HEK293 (cell line): ENCODE data around the gene GAPDHS.

ENCODE experiments used
- CTCF ChIA-PET: fragments of 350-600 bp; formaldehyde crosslinking; extraction: SDS; loops from one replicate; lab custom pipeline; 2021; ENCODE audit warnings: antibody characterized with exemption; lab: Yijun Ruan, JAX
- POLR2A ChIA-PET: fragments of 300-600 bp; formaldehyde crosslinking; extraction: SDS; loops from one replicate; lab custom pipeline; 2020; ENCODE audit warnings: antibody characterized with exemption, inconsistent platforms; lab: Yijun Ruan, JAX
- H3K27ac ChIP-seq: fragments of 200-500 bp; sonication (Bioruptor generic); 2 replicates; pipeline ENCODE4 v1.5.1; 2014; ENCODE audit warnings: low read depth, low read length, control low read depth, inconsistent platforms; ENCODE audit errors: extremely low read depth
- H3K36me3 ChIP-seq, 2 experiments: fragments of 200-500 bp in 1 of 2; sonication (Bioruptor generic) in 1 of 2; 1 replicate in 1 of 2; 2 replicates in 1 of 2; pipeline ENCODE4 v1.5.1; 2014 to 2017; ENCODE audit warnings: inconsistent platforms in 2 of 2, low read length in 2 of 2; ENCODE audit not compliant: control insufficient read depth in 2 of 2, insufficient read depth in 1 of 2
- H3K4me1 ChIP-seq: fragments of 200-500 bp; sonication (Bioruptor generic); 2 replicates; pipeline ENCODE4 v1.5.1; 2014; ENCODE audit warnings: mild to moderate bottlenecking, low read length, inconsistent platforms; ENCODE audit not compliant: control insufficient read depth, insufficient read depth
- H3K4me3 ChIP-seq: 2 replicates; pipeline ENCODE4 v1.5.1; 2011; ENCODE audit warnings: low read depth, mild to moderate bottlenecking, control low read depth, low read length, moderate library complexity
- H3K9me3 ChIP-seq: fragments of 200-500 bp; sonication (Bioruptor generic); 2 replicates; pipeline ENCODE4 v1.5.1; 2014; ENCODE audit warnings: low read depth, low read length, inconsistent platforms; ENCODE audit not compliant: control insufficient read depth, insufficient read depth
- ATF2 ChIP-seq: fragments of 450-650 bp; formaldehyde crosslinking; IDR thresholded peaks from 2 replicates; pipeline ENCODE4 v1.5.1; 2016; ENCODE audit warnings: missing biosample characterization, missing genetic modification characterization, low read depth
- GLIS1 ChIP-seq: fragments of 450-650 bp; formaldehyde crosslinking; IDR thresholded peaks from 2 replicates; pipeline ENCODE4 v1.5.1; 2016; ENCODE audit warnings: missing biosample characterization, missing genetic modification characterization
- PRDM10 ChIP-seq: fragments of 450-650 bp; formaldehyde crosslinking; IDR thresholded peaks from 2 replicates; pipeline ENCODE4 v1.5.1; 2016; ENCODE audit warnings: missing biosample characterization, missing genetic modification characterization
- REST ChIP-seq: fragments of 450-650 bp; formaldehyde crosslinking; IDR thresholded peaks from 2 replicates; pipeline ENCODE4 v1.5.1; 2016; ENCODE audit warnings: missing biosample characterization, missing genetic modification characterization
- ZFHX2 ChIP-seq: fragments of 450-650 bp; formaldehyde crosslinking; conservative IDR thresholded peaks from 2 replicates; pipeline ENCODE4 v1.5.1; 2016; ENCODE audit warnings: missing biosample characterization, missing genetic modification characterization
- ZNF266 ChIP-seq: fragments of 450-650 bp; formaldehyde crosslinking; IDR thresholded peaks from 2 replicates; pipeline ENCODE4 v1.5.1; 2016; ENCODE audit warnings: missing biosample characterization, missing genetic modification characterization, low read depth
- ZNF654 ChIP-seq: fragments of 450-650 bp; formaldehyde crosslinking; IDR thresholded peaks from 2 replicates; pipeline ENCODE4 v1.5.1; 2016; ENCODE audit warnings: low read depth, missing biosample characterization, missing genetic modification characterization
- ZSCAN30 ChIP-seq: fragments of 450-650 bp; IDR thresholded peaks from 2 replicates; pipeline ENCODE4 v1.5.1; 2018; ENCODE audit warnings: missing biosample characterization, mild to moderate bottlenecking, missing genetic modification characterization, moderate library complexity
- ZSCAN5A ChIP-seq: fragments of 450-650 bp; formaldehyde crosslinking; IDR thresholded peaks from 2 replicates; pipeline ENCODE4 v1.5.1; 2016; ENCODE audit warnings: missing biosample characterization, missing genetic modification characterization

Gene GAPDHS

DNA sequence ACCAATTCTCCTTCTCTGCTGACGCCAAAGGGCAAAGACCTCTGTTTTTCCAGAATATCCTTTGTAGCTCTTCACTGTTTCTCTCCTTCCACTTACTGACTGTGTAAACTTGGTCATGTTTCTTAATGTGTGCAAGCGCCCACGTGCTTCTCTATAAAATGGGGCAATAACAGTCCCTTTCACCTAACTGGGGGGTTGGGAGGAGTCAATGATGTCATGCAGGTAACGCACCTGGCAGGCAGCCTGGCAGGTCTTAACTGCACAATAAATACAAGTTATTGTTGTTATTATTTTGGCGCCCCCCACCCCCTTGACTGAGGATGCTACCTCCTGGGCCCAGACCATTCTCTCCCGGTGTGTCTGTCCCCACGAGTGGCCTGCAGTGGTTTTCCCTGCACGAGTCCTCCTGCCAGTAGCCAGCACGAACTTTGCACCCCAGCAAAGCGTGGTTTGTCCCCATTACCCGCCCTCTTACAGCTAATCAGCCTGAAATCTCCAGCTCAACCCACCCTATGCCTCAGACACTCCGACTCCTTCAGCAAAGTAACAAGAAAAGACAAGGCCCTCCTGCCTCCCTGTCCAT, 10.4 kb upstream of the GAPDHS start:
- H3K9me3 ChIP-seq: no peaks in the 10 kb centered on the region
- TF ChIP-seq ZSCAN30 (no peak), ZFHX2 (0 out of 2 replicates have a peak, but pooled peaks have one; percentile 7), ZNF266 (tag by site-specific recombination) (no peak), ZSCAN5A (tag by site-specific recombination) (no peak), ATF2 (tag by site-specific recombination) (peak; percentile 35; the same call in 1 of the 2 replicates), PRDM10 (tag by site-specific recombination) (peak; percentile 47; the same call in 1 of the 2 replicates)
- no peak overlapping the region for H3K4me3 ChIP-seq
- H3K36me3 ChIP-seq: no peaks in the 10 kb centered on the region; a peak in 1 of 3 replicates
- POLR2A ChIA-PET: no interaction called here
- no peak overlapping the region for H3K27ac ChIP-seq
- CTCF ChIA-PET: interaction anchor here (0.7 to 6.6 kb wide), 3 partner anchors 13 to 235 kb away, joined by 4 to 86 read pairs (median 4); no protein-coding TSS in a partner anchor
- H3K4me1 ChIP-seq: 0 out of 2 replicates have a peak, but pooled peaks cover 3% of the 10 kb centered on the region

DNA sequence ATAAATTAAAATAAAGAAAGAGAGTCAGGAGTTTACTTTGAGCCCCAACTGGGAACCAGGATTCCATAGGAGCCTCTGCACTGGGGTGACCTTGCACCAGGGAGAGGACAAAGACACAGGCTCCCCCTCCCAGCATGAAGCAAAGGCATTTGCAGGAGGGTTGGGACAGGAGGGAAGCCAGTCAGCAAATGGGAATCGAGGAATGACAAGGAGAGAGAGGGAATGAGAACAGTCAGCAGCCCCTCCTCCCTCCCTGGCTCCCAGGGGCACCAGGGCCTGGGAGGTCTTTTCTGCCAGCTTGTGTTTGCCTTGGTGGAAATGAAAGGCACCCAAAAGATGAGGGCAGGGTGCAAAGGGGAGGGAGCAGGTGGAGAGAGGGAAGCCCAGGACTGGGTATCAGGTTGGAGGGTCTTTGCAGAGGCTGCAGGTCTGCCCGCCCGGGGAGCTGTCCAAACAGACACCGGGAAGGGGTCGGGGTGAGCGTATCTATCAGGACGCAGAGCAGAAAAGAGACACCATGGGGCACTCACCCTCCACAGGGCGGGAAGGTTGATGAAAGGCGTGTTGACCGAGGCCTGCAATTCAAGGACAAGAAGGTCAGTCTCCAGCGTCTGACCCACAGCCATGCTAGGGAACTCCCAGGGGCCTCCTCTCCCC, 8.9 kb upstream of the GAPDHS start:
- POLR2A ChIA-PET: interaction anchor here (0.5 kb wide), 1 partner anchor 14 kb away, joined by 3 read pairs; no protein-coding TSS in a partner anchor
- peak; percentile 21; the same call in 1 of the 2 replicates for TF ChIP-seq GLIS1 (tag by site-specific recombination)
- no peak for TF ChIP-seq ZNF654 (tag by site-specific recombination)
- peak; percentile 88 for TF ChIP-seq REST (tag by site-specific recombination)
- no peak overlapping the region for H3K27ac ChIP-seq
- no peak overlapping the region for H3K4me3 ChIP-seq
- CTCF ChIA-PET: interaction anchor here (6.6 kb wide), 1 partner anchor 15 kb away, joined by 86 read pairs; no protein-coding TSS in a partner anchor
- H3K36me3 ChIP-seq: no peaks in the 10 kb centered on the region; a peak in 1 of 3 replicates
- no peaks in the 10 kb centered on the region for H3K9me3 ChIP-seq
- 0 out of 2 replicates have a peak, but pooled peaks cover 3% of the 10 kb centered on the region for H3K4me1 ChIP-seq
